GM12875 (cell line): ENCODE data around the gene CNTNAP5.
"Not testable (repeated sequence)": the region's sequence is repeated elsewhere in the genome, so short reads cannot be mapped to it uniquely, and the experiment has no call there.

Source experiments
- H3K4me3 ChIP-seq: one replicate; pipeline ENCODE4 v1.5.1; 2011; ENCODE audit warnings: low read depth, low read length, control low read depth
- TF ChIP-seq, protein P1 (sequence below): IDR thresholded peaks from 2 replicates; pipeline ENCODE4 v1.5.1; 2011; ENCODE audit warnings: low read depth, mild to moderate bottlenecking, control low read depth, inconsistent platforms, low read length, moderate library complexity, borderline replicate concordance; ENCODE audit not compliant: insufficient read depth

The CNTNAP5 gene

DNA sequence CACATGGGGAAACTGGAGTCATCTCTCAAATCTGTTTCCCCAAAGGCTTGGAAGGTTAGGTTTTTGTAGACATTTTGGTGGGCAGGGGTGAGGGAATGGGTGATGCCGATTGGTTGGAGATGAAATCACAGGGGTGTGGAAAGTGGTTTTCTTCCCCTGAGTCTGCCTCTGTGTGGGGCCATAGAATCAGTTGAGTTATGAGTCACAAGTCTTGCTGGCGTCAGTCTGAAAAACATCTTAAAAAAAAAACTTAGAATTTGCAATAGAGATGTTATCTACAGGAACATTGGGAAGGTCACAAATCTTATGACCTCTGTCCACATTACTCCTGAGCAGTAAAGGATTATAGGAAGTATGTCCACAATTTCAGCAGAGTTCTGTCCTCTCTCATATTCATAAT is 314.6 kb downstream of the CNTNAP5 start:
- TF ChIP-seq, protein P1, sequence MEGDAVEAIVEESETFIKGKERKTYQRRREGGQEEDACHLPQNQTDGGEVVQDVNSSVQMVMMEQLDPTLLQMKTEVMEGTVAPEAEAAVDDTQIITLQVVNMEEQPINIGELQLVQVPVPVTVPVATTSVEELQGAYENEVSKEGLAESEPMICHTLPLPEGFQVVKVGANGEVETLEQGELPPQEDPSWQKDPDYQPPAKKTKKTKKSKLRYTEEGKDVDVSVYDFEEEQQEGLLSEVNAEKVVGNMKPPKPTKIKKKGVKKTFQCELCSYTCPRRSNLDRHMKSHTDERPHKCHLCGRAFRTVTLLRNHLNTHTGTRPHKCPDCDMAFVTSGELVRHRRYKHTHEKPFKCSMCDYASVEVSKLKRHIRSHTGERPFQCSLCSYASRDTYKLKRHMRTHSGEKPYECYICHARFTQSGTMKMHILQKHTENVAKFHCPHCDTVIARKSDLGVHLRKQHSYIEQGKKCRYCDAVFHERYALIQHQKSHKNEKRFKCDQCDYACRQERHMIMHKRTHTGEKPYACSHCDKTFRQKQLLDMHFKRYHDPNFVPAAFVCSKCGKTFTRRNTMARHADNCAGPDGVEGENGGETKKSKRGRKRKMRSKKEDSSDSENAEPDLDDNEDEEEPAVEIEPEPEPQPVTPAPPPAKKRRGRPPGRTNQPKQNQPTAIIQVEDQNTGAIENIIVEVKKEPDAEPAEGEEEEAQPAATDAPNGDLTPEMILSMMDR = no peak
- no peak overlapping the region for H3K4me3 ChIP-seq

DNA sequence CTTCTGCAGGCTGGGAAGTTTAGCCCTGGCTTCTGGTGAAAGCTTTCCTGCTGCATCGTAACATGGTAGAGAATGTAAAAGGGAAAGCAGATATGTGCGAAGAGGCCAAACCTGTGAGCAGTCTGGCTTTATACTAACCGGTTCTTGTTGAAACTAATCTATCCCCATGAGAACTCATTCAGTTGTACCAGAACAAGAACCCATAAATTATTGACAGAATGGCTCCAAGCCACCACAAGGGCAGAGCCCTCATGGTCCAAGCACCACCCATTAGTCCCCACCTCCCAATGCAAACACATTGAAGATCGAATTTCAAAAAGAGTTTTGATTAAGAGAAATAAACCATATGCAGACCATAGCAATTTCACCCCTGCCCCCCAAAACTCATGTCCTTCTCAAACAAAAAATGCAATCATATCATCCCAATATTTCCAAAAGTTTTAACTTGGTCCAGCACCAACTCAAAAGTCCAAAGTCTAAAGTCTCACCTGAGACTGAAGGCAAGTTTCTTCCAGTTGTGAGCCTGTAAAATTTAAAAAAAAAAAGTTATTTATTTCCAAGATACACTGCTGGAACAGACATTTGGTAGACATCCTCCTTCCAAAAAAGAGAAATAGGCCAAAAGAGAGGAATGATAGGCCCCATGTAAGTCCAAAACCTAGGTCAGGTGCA is 318.9 kb downstream of the CNTNAP5 start:
- TF ChIP-seq, protein P1 = no peak
- no peak overlapping the region for H3K4me3 ChIP-seq

DNA sequence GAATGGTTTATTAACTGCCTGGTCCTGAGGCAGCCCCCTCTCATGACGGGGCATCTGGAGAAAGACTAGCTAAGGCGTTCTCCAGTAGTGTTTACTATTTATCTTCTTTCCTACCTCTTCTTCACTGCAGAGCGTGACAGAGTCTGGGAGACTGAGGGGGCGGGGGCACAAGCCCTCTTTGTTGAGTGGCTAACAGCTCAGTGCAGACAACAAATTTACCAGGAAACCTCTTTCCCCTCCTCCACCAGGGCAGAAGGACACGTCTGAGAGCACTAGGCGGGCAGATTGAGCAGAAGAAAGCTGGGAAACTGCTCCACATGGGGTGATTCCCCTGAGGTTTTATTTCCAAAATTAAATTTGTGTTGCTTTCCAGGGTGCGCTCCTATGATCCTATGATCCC is 322.1 kb downstream of the CNTNAP5 start:
- TF ChIP-seq, protein P1 = no peak
- no peak overlapping the region for H3K4me3 ChIP-seq

DNA sequence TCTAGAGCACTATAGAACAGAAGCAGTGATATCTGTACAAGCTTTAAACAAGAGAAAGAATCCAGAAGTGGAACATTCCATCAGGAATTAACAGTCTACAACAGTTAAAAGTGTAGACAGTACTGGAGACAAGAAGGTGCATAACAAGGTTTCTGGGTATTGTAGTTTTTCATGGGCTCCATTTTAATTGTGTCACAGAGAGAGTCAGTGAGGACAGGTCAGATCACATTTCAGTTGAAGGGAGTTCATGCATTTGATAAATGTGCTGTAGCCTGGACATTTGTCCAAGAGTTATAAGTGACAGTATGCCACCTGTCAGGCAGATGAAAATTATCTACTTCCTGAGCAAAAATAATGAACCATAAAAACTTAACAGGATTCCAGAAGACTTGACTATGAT is 328.6 kb downstream of the CNTNAP5 start:
- TF ChIP-seq, protein P1 = no peak
- no peak overlapping the region for H3K4me3 ChIP-seq

DNA sequence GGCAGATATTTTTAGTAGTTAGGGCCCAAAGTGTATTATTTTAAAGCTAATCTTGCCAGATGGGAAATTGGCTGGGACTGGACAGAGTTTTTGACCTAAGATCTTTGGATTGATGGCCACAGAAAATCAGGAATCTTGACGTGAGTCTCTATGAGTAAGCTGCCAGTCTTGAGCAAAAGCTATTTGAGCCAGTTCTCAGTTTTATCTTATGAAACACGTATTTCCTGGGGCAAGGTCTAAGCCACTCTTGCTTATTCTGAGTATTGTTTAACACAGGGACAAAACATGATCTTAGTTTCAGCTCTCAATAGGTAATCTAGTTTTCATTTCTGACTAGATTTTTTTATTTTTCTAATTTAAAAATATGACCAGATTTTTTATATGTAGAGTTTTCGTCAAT is 329.4 kb downstream of the CNTNAP5 start:
- TF ChIP-seq, protein P1 = no peak
- H3K4me3 ChIP-seq = no peak overlapping the region

DNA sequence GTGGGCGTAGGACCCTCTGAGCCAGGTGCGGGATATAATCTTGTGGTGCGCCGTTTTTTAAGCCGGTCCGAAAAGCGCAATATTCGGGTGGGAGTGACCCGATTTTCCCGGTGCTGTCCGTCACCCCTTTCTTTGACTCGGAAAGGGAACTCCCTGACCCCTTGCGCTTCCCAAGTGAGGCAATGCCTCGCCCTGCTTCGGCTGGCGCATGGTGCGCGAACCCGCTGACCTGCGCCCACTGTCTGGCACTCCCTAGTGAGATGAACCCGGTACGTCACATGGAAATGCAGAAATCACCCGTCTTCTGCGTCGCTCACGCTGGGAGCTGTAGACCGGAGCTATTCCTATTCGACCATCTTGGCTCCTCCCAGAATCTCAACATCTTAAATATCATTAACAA is 336.9 kb downstream of the CNTNAP5 start:
- H3K4me3 ChIP-seq = not testable (repeated sequence)

DNA sequence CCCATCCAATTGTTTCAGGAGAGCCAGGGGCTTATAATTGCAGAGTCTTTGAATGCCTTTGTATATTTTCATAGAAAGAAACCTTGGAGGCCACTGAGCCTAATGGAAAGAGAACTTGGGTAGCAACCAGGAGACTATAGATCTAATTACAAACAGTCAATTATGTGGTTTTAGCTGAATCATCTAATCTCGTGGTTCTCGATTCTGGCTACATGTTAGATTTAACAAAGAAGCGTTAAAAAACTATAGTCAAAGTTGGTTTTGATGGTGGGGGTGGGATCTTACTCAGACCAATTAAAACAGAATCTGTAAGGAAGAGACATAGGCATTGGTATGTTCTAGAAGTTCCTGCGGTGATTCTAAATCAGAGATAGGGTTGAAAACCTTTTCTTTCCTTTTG is 344.1 kb downstream of the CNTNAP5 start:
- TF ChIP-seq, protein P1 = no peak

More for the DNA sequence above, 344.1 kb downstream of the CNTNAP5 start:
- no peak overlapping the region for H3K4me3 ChIP-seq
